IMR-90 (cell line): ENCODE data around the gene CYTH2. TPM values are rescaled to one million over a fixed set of nuclear protein-coding genes. Genes with fewer than 3 reads are reported as not detected.
A peak's percentile ranks its signal among the peaks of the same experiment; 100 is the strongest.

Source experiments
- ATAC-seq: fragments of 200-7000 bp; cut with Tn5 transposase; 2 replicates; pipeline ENCODE4 v1.9.1; 2020; ENCODE audit warnings: low read depth, mild to moderate bottlenecking, moderate library complexity
- BruUV-seq: library from RNA; stranded (reverse); fragments of 400-500 nt; replicated peaks from 2 replicates; lab custom pipeline; 2021; lab: Mats Ljungman, UMichigan
- CTCF ChIA-PET: fragments of 300-600 bp; formaldehyde crosslinking; extraction: SDS; loops from one replicate; lab custom pipeline; 2021; ENCODE audit warnings: antibody characterized with exemption; lab: Yijun Ruan, JAX
- POLR2A ChIA-PET: fragments of 300-600 bp; sonication (Branson Sonifier 250); formaldehyde crosslinking; loops from one replicate; lab custom pipeline; 2022; ENCODE audit warnings: antibody characterized with exemption; ENCODE audit not compliant: unreplicated experiment; lab: Charles Lee
- DNase-seq: peaks from one replicate; pipeline ENCODE4 v3.0.0; 2013
- H2AFZ ChIP-seq: replicated peaks from 2 replicates; pipeline ENCODE3; 2013; ENCODE audit warnings: low read length, mild to moderate bottlenecking; ENCODE audit not compliant: poor library complexity
- H2AK5ac ChIP-seq: 2 replicates; pipeline ENCODE4 v1.6.1; 2013; ENCODE audit warnings: low read depth, low read length, inconsistent platforms
- H2AK9ac ChIP-seq: replicated peaks from 2 replicates; pipeline ENCODE3; 2013; ENCODE audit warnings: mild to moderate bottlenecking, low read depth, low read length, moderate library complexity; ENCODE audit not compliant: poor library complexity
- H2BK120ac ChIP-seq: 2 replicates; pipeline ENCODE4 v1.6.1; 2013; ENCODE audit warnings: low read depth, low read length, inconsistent platforms
- H2BK15ac ChIP-seq: 3 replicates; pipeline ENCODE4 v1.6.1; 2013; ENCODE audit warnings: low read depth, low read length, inconsistent platforms
- H2BK20ac ChIP-seq: 2 replicates; pipeline ENCODE4 v1.6.1; 2013; ENCODE audit warnings: low read depth, mild to moderate bottlenecking, inconsistent platforms, low read length, moderate library complexity
- H2BK5ac ChIP-seq: 2 replicates; pipeline ENCODE4 v1.6.1; 2013; ENCODE audit warnings: mild to moderate bottlenecking, low read depth, low read length, inconsistent platforms; ENCODE audit not compliant: poor library complexity, severe bottlenecking
- H3K14ac ChIP-seq: replicated peaks from 2 replicates; pipeline ENCODE4 v1.6.1; 2013; ENCODE audit warnings: low read depth, low read length, inconsistent platforms
- H3K18ac ChIP-seq: 2 replicates; pipeline ENCODE4 v1.6.1; 2013; ENCODE audit warnings: low read depth, low read length, control low read depth
- H3K23ac ChIP-seq: 2 replicates; pipeline ENCODE4 v1.6.1; 2013; ENCODE audit warnings: low read depth, low read length, inconsistent platforms
- H3K27ac ChIP-seq: 2 replicates; pipeline ENCODE4 v1.5.1; 2013; ENCODE audit warnings: mild to moderate bottlenecking, control low read depth, low read length; ENCODE audit not compliant: insufficient read depth
- H3K27me3 ChIP-seq: 2 replicates; pipeline ENCODE4 v1.6.1; 2013; ENCODE audit warnings: low read length; ENCODE audit not compliant: control insufficient read depth, insufficient read depth
- H3K36me3 ChIP-seq: 2 replicates; pipeline ENCODE4 v1.6.1; 2013; ENCODE audit warnings: low read length, mixed read lengths; ENCODE audit not compliant: control insufficient read depth, insufficient read depth
- H3K4ac ChIP-seq: 2 replicates; pipeline ENCODE4 v1.6.1; 2013; ENCODE audit warnings: low read depth, low read length, inconsistent platforms
- H3K4me1 ChIP-seq: 2 replicates; pipeline ENCODE4 v1.6.1; 2013; ENCODE audit warnings: low read length, mixed read lengths; ENCODE audit not compliant: control insufficient read depth, insufficient read depth
- H3K4me2 ChIP-seq: 2 replicates; pipeline ENCODE4 v1.6.1; 2013; ENCODE audit warnings: low read depth, mild to moderate bottlenecking, control low read depth, low read length, moderate library complexity
- H3K4me3 ChIP-seq: 2 replicates; pipeline ENCODE4 v1.5.1; 2013; ENCODE audit warnings: low read depth, mild to moderate bottlenecking, control low read depth, low read length, moderate library complexity; ENCODE audit not compliant: insufficient read depth
- H3K56ac ChIP-seq: 2 replicates; pipeline ENCODE4 v1.6.1; 2013; ENCODE audit warnings: low read length, inconsistent platforms; ENCODE audit not compliant: insufficient read depth; ENCODE audit errors: extremely low read depth
- H3K79me1 ChIP-seq, 2 experiments: 2 replicates each; pipeline ENCODE4 v1.6.1; 2013; ENCODE audit warnings: low read length in 2 of 2, inconsistent platforms in 1 of 2, low read depth in 1 of 2
- H3K9ac ChIP-seq: 2 replicates; pipeline ENCODE4 v1.6.1; 2013; ENCODE audit warnings: low read depth, low read length, control low read depth
- H3K9me1 ChIP-seq: 2 replicates; pipeline ENCODE4 v1.6.1; 2013; ENCODE audit warnings: low read length, inconsistent platforms; ENCODE audit not compliant: insufficient read depth
- H3K9me3 ChIP-seq: 2 replicates; pipeline ENCODE4 v1.6.1; 2013; ENCODE audit warnings: low read length; ENCODE audit not compliant: control insufficient read depth, insufficient read depth
- H4K20me1 ChIP-seq: 2 replicates; pipeline ENCODE4 v1.6.1; 2013; ENCODE audit warnings: low read length, inconsistent platforms; ENCODE audit not compliant: insufficient read depth
- H4K5ac ChIP-seq: 2 replicates; pipeline ENCODE4 v1.6.1; 2013; ENCODE audit warnings: mild to moderate bottlenecking, low read depth, low read length, control low read depth
- H4K8ac ChIP-seq, 2 experiments: 2 replicates each; pipeline ENCODE4 v1.6.1; 2013; ENCODE audit warnings: low read depth in 2 of 2, low read length in 2 of 2, control low read depth in 1 of 2, inconsistent platforms in 1 of 2
- H4K91ac ChIP-seq: 2 replicates; pipeline ENCODE4 v1.6.1; 2013; ENCODE audit warnings: low read depth, low read length, inconsistent platforms; ENCODE audit not compliant: insufficient read depth
- BHLHE40 ChIP-seq: fragments of 150-350 bp; IDR thresholded peaks from 2 replicates; pipeline ENCODE4 v1.6.1; 2016; ENCODE audit warnings: mild to moderate bottlenecking, low read depth, low read length
- CEBPB ChIP-seq: IDR thresholded peaks from 2 replicates; pipeline ENCODE4 v1.6.1; 2012; ENCODE audit warnings: low read depth, low read length, improper control_type of control experiment
- CHD1 ChIP-seq: IDR thresholded peaks from 2 replicates; pipeline ENCODE4 v1.6.1; 2012; ENCODE audit warnings: low read depth, low read length, improper control_type of control experiment
- FOS ChIP-seq: fragments of 150-350 bp; IDR thresholded peaks from 2 replicates; pipeline ENCODE4 v1.6.1; 2016; ENCODE audit warnings: low read depth, low read length
- MAFK ChIP-seq: IDR thresholded peaks from 2 replicates; pipeline ENCODE4 v1.6.1; 2012; ENCODE audit warnings: low read depth, low read length, improper control_type of control experiment
- MAZ ChIP-seq: IDR thresholded peaks from 2 replicates; pipeline ENCODE4 v1.6.1; 2012; ENCODE audit warnings: low read depth, mild to moderate bottlenecking, low read length, improper control_type of control experiment, moderate library complexity, borderline replicate concordance
- NFE2L2 ChIP-seq: fragments of 150-350 bp; IDR thresholded peaks from 2 replicates; pipeline ENCODE4 v1.6.1; 2016; ENCODE audit warnings: low read depth, mild to moderate bottlenecking, low read length
- POLR2A ChIP-seq: IDR thresholded peaks from 2 replicates; pipeline ENCODE4 v1.6.1; 2012; ENCODE audit warnings: mild to moderate bottlenecking, low read depth, low read length
- RAD21 ChIP-seq: IDR thresholded peaks from 2 replicates; pipeline ENCODE4 v1.6.1; 2012; ENCODE audit warnings: low read length, improper control_type of control experiment
- RCOR1 ChIP-seq: IDR thresholded peaks from 2 replicates; pipeline ENCODE4 v1.6.1; 2012; ENCODE audit warnings: mild to moderate bottlenecking, low read length, improper control_type of control experiment; ENCODE audit not compliant: insufficient replicate concordance
- RFX5 ChIP-seq: IDR thresholded peaks from 2 replicates; pipeline ENCODE4 v1.8.0; 2012; ENCODE audit warnings: low read depth, mild to moderate bottlenecking, low read length, moderate library complexity
- SMC3 ChIP-seq: fragments of 150-350 bp; IDR thresholded peaks from 2 replicates; pipeline ENCODE4 v1.6.1; 2016; ENCODE audit warnings: low read depth, mild to moderate bottlenecking, antibody characterized with exemption, low read length, moderate library complexity
- WGBS, 2 experiments: methylation state at CpG; one replicate each; pipeline versions ENCODE4 v1.1.5 to v1.1.7; 2013; ENCODE audit warnings: missing lambda C conversion rate in 2 of 2; ENCODE audit not compliant: insufficient read length in 1 of 2; ENCODE audit errors: extremely low coverage in 2 of 2; 5-methylcytosine and 5-hydroxymethylcytosine counted together
- dilution Hi-C: fragments of 300-500 bp; cut with HindIII; formaldehyde crosslinking; loops from one replicate; pipeline ENCODE4 v1.14.3; 2018; ENCODE audit warnings: low sequenced_read_pairs; ENCODE audit not compliant: unreplicated experiment
- in situ Hi-C: fragments of 300-500 bp; cut with MboI; formaldehyde crosslinking; loops from 3 replicates; pipeline ENCODE4 v1.14.3; 2019; ENCODE audit warnings: low sequenced_read_pairs, inconsistent platforms, mixed read lengths
- intact Hi-C: fragments of 100-400 bp; cut with micrococcal nuclease; formaldehyde crosslinking; loops from 2 replicates; pipeline ENCODE4 v1.10.0; 2022
- polyA plus RNA-seq, 3 experiments: library from polyadenylated mRNA; depleted of rRNA; stranded (reverse); fragments of >200 nt; gene quantifications; 2 replicates each; pipeline ENCODE4 v1.2.3, GENCODE V29; 2012; ENCODE audit warnings: low replicate concordance in 1 of 3
- total RNA-seq: library from RNA; depleted of rRNA; stranded (reverse); fragments of >200 nt; gene quantifications from 2 replicates; pipeline ENCODE4 v1.2.3, GENCODE V29; 2012
- TF ChIP-seq, protein P1 (sequence below): fragments of 150-350 bp; IDR thresholded peaks from 2 replicates; pipeline ENCODE4 v1.6.1; 2016; ENCODE audit warnings: low read depth, mild to moderate bottlenecking, low read length, moderate library complexity, borderline replicate concordance
- TF ChIP-seq, protein P2 (sequence below): conservative IDR thresholded peaks from 2 replicates; pipeline ENCODE4 v1.5.1; 2012; ENCODE audit warnings: mild to moderate bottlenecking, low read depth, low read length, improper control_type of control experiment
- TF ChIP-seq, protein P3 (sequence below): fragments of 150-350 bp; IDR thresholded peaks from 2 replicates; pipeline ENCODE4 v1.6.1; 2017; ENCODE audit warnings: mild to moderate bottlenecking, antibody characterized with exemption, low read length, low read depth

The CYTH2 gene
- total and polyA plus RNA-seq, 2 of the 4 experiments (the other 2 are of a cell fraction) = 35.8 to 62.0 TPM

DNA sequence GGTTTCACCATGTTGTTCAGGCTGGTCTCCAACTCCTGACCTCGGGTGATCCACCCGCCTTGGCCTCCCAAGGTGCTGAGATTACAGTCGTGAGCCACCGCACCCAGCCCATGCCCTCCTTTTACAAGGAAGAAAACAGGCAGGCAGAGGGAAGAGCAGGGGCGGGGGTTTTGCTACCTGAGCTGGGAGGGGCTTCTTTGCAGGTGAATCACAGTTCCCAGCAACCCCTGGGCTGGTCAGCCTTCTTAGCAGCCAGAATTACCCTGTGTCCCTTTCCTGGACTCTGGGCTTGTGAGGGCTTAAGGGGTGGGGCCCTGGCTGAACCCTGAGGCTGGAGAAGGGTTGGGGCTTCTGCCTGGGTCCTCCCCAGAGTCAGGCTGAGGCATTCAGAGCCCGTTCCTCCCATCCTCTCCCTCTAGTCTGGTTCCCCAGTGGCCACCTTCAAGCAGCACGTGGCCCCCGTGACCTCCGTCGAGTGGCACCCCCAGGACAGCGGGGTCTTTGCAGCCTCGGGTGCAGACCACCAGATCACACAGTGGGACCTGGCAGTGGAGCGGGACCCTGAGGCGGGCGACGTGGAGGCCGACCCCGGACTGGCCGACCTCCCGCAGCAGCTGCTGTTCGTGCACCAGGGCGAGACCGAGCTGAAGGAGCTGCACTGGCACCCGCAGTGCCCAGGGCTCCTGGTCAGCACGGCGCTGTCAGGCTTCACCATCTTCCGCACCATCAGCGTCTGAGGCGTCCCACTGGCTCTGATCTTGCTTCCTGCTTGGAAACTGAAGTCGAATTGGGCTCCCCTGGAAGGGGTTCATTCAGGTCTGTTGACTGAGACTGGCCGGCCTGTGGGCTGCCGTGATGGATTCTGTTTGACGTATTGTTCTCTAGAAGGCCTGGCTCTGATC is 16.6 kb upstream of the CYTH2 start:
- Histone ChIP-seq H4K5ac (no peak overlapping the region), H3K9me1 (no peaks in the 10 kb centered on the region), H2BK15ac (no peak overlapping the region), H3K4me2 (no peak overlapping the region), H3K27me3 (no peaks in the 10 kb centered on the region), H3K36me3 (peaks cover 58% of the 10 kb centered on the region), H3K56ac (no peak overlapping the region), H4K91ac (no peak overlapping the region), H4K20me1 (peaks cover 8% of the 10 kb centered on the region), H2BK120ac (no peak overlapping the region), H3K9ac (no peak overlapping the region), H3K27ac (no peak overlapping the region), H2BK5ac (no peak overlapping the region), H3K4ac (no peak overlapping the region), H3K18ac (no peak overlapping the region), H3K4me3 (no peak overlapping the region), H2BK20ac (no peak overlapping the region), H2AFZ (peak overlapping the region; percentile 49), H3K4me1 (no peaks in the 10 kb centered on the region), H2AK9ac (no peak overlapping the region), H2AK5ac (no peak overlapping the region), H4K8ac (no peak overlapping the region), H3K9me3 (no peaks in the 10 kb centered on the region), H3K79me1 (peaks cover 7 to 32% of the 10 kb centered on the region in 2 experiments; a peak in 3 of 4 replicates), H3K14ac (no peak overlapping the region), H3K23ac (no peak overlapping the region)
- POLR2A ChIA-PET = no interaction called here
- dilution Hi-C loops = no loop called here
- ATAC-seq (no peak), DNase-seq (no peak)
- intact Hi-C loops = no loop called here
- 95% methylated on average over 25 of the region's 33 CpGs; no CpG with 5 or more reads in 1 of the 2 experiments for WGBS, 2 experiments
- no TSS peak for BruUV-seq
- CTCF ChIA-PET = no interaction called here
- in situ Hi-C loops = no loop called here
- TF ChIP-seq RFX5 (no peak), MAZ (no peak), RAD21 (no peak), BHLHE40 (no peak), NFE2L2 (no peak), CEBPB (no peak), SMC3 (no peak), CHD1 (no peak), POLR2A (no peak), FOS (no peak), MAFK (no peak), RCOR1 (no peak)
- TF ChIP-seq, protein P1, sequence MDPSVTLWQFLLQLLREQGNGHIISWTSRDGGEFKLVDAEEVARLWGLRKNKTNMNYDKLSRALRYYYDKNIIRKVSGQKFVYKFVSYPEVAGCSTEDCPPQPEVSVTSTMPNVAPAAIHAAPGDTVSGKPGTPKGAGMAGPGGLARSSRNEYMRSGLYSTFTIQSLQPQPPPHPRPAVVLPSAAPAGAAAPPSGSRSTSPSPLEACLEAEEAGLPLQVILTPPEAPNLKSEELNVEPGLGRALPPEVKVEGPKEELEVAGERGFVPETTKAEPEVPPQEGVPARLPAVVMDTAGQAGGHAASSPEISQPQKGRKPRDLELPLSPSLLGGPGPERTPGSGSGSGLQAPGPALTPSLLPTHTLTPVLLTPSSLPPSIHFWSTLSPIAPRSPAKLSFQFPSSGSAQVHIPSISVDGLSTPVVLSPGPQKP = no peak
- TF ChIP-seq, protein P2, sequence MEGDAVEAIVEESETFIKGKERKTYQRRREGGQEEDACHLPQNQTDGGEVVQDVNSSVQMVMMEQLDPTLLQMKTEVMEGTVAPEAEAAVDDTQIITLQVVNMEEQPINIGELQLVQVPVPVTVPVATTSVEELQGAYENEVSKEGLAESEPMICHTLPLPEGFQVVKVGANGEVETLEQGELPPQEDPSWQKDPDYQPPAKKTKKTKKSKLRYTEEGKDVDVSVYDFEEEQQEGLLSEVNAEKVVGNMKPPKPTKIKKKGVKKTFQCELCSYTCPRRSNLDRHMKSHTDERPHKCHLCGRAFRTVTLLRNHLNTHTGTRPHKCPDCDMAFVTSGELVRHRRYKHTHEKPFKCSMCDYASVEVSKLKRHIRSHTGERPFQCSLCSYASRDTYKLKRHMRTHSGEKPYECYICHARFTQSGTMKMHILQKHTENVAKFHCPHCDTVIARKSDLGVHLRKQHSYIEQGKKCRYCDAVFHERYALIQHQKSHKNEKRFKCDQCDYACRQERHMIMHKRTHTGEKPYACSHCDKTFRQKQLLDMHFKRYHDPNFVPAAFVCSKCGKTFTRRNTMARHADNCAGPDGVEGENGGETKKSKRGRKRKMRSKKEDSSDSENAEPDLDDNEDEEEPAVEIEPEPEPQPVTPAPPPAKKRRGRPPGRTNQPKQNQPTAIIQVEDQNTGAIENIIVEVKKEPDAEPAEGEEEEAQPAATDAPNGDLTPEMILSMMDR = no peak
- TF ChIP-seq, protein P3, sequence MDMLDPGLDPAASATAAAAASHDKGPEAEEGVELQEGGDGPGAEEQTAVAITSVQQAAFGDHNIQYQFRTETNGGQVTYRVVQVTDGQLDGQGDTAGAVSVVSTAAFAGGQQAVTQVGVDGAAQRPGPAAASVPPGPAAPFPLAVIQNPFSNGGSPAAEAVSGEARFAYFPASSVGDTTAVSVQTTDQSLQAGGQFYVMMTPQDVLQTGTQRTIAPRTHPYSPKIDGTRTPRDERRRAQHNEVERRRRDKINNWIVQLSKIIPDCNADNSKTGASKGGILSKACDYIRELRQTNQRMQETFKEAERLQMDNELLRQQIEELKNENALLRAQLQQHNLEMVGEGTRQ = no peak
